ENCODE data around the gene CANX. TPM values are rescaled to one million over a fixed set of nuclear protein-coding genes. Genes with fewer than 3 reads are reported as not detected.

Gene CANX
- total and polyA plus RNA-seq, 2 of the 13 experiments (the other 11 are each of a cell fraction or from before 2014, with no cell fraction given), result 477 to 680 TPM

- no peak for TF ChIP-seq GMEB2 (CRISPR knock-in tag; IDR thresholded peaks at IDR 0.05; ENCODE audit: low read depth)
- 0 out of 2 replicates have a peak, but pooled peaks have one; percentile 49 for TF ChIP-seq ZC3H13 (CRISPR knock-in tag; IDR thresholded peaks at IDR 0.05)
- peak in 1 of 2 experiments; percentile 86; a peak in 2 of 4 replicates for TF ChIP-seq HMGXB4 (CRISPR knock-in tag; IDR thresholded peaks at IDR 0.05; ENCODE audit: borderline replicate concordance in 1 of 2, low read depth in 1 of 2)
- TF ChIP-seq ZNF256 (CRISPR knock-in tag; conservative IDR thresholded peaks at IDR 0.05), result no peak
- no peak for TF ChIP-seq DMTF1 (CRISPR knock-in tag; IDR thresholded peaks at IDR 0.05)
- no peak for TF ChIP-seq IKZF1 (IDR thresholded peaks at IDR 0.05)
- no peak for TF ChIP-seq HIC2 (CRISPR knock-in tag; IDR thresholded peaks at IDR 0.05; ENCODE audit: low read depth)
- TF ChIP-seq ZKSCAN8 (CRISPR knock-in tag; IDR thresholded peaks at IDR 0.05; ENCODE audit: borderline replicate concordance), result no peak
- TF ChIP-seq MNT (IDR thresholded peaks at IDR 0.05), result no peak
- no peak; the same call in 1 of the 2 replicates for TF ChIP-seq ISL2 (CRISPR knock-in tag; IDR thresholded peaks at IDR 0.05)
- TF ChIP-seq ARNT2 (CRISPR knock-in tag; IDR thresholded peaks at IDR 0.05; ENCODE audit: low read depth), result 0 out of 2 replicates have a peak, but pooled peaks have one; percentile 1
- TF ChIP-seq RELA (CRISPR knock-in tag; IDR thresholded peaks at IDR 0.05), result peak; percentile 36; the same call in 1 of the 2 replicates
- 0 out of 2 replicates have a peak, but pooled peaks have one; percentile 15 for TF ChIP-seq ZSCAN12 (CRISPR knock-in tag; IDR thresholded peaks at IDR 0.05)
- peak; percentile 45; the same call in 1 of the 2 replicates for TF ChIP-seq ZNF768 (CRISPR knock-in tag; IDR thresholded peaks at IDR 0.05)
- TF ChIP-seq NFE2 (CRISPR knock-in tag; IDR thresholded peaks at IDR 0.05), result no peak
- no peak for TF ChIP-seq DBP (CRISPR knock-in tag; IDR thresholded peaks at IDR 0.05; ENCODE audit: not compliant biosample characterization)
- TF ChIP-seq RCOR2 (CRISPR knock-in tag; IDR thresholded peaks at IDR 0.05), result no peak
- no peak for TF ChIP-seq DDIT3 (CRISPR knock-in tag; IDR thresholded peaks at IDR 0.05)
- TF ChIP-seq NR2F6 (IDR thresholded peaks at IDR 0.05), result no peak
- no peak for TF ChIP-seq NR2F6 (CRISPR knock-in tag; IDR thresholded peaks at IDR 0.05)
These were observed at the start of gene CANX (continued) for GRCh38 chr5:179698935-179699615.

Data from HepG2 (cell line).